ENCODE measurements around the gene NLE1. TPM values are rescaled to one million over a fixed set of nuclear protein-coding genes. Genes with fewer than 3 reads are reported as not detected.
A peak's percentile ranks its signal among the peaks of the same experiment; 100 is the strongest.

Gene NLE1
- total RNA-seq: 10 to 100 TPM; 12.5 to 17.7 TPM

DNA sequence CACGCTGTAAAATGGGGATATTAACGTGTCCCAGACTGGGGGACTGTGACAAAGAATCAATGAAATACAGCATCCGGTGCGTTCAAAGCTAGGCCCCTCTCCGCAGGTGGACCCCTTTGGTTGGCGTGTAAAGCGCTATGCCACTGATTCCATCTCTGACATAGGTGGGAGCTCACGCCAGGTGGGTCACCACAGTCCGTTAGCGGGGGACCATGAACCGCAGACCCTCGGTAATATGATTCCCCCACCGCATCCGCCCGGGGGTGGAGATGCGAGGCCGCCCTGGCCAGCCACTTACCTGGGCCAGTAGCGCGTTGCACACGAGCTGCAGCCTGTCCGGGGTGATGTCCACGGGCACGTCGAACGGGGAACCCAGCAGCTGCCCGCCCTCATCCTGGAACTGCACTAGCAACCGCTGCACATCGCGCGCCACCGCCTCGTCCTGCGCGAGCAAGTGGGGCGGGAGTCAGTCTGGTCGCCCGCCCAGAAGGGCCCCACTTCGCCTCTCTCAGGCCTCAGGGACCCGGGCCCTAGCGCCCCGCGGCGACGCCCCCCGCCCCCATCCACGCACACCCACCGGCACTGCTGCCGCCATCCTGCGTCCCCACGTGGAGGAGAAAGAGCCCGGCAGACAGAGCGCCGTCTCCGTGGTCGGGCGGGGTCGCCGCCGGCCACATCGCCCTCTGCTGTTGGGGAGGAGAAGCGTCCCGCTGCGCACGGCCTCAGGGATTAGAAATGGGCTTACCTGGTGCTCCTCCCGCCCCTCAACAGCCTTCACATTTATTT lies at the start of gene NLE1:
NLE1 (minus strand) TSS at position 623 of the 786 bp plus-strand sequence; CDS start at position 595, 28 bp downstream.
- intact Hi-C loops (cut with DNase I): no loop called here

DNA sequence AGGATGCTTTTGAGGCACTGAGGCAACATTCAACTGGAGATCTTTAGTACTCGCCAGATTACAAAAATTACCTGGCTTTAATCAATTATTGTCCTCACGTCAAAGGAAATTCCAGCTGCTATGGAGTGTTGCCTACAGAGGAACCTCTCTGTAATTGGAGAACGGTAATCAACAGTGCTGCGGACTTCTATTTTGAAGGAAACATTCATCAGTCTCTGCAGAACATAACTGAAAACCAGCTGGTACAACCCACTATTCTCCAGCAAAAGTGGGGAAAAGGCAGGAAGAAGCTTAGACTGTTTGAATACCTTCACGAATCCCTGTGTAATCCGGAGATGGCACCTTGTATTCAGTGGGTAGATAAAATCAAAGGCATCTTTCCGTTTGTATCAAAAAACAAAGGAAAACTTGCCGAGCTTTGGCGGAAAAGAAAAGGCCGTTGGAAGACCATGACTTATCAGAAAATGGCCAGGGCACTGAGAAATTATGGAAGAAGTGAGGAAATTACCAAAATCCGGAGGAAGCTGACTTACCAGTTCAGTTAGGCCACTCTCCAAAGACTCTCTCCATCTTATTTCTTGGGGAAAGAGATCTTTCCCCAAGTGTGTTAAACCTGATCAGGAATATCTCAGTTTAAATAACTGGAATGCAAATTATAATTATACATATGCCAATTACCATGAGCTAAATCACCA lies 49.0 kb upstream of the NLE1 start:
- Histone ChIP-seq H3K4me1 (replicated peaks) (no peaks in the 10 kb centered on the region), H3K36me3 (no peaks in the 10 kb centered on the region), H3K9me3 (no peaks in the 10 kb centered on the region), H3K27ac (no peak overlapping the region), H3K27me3 (replicated peaks; ENCODE audit: insufficient read depth) (no peaks in the 10 kb centered on the region), H3K4me3 (no peak overlapping the region)
- intact Hi-C loops (cut with DNase I): no loop called here
- DNase-seq (ENCODE audit: low spot score): no peak
- 64% methylated on average over 11 of the region's 11 CpGs for WGBS
- no peak for TF ChIP-seq CTCF (IDR thresholded peaks at IDR 0.05)
- TF ChIP-seq POLR2AphosphoS5 (IDR thresholded peaks at IDR 0.05): no peak
- TF ChIP-seq POLR2A (IDR thresholded peaks at IDR 0.05): no peak

More for the DNA sequence above, at the start of gene NLE1:
- no peak within 1 kb of the TSS for H3K27ac ChIP-seq
- H3K9me3 ChIP-seq: no peaks in the 10 kb centered on the region
- WGBS: under 1% methylated on average over 47 of the region's 65 CpGs
- H3K4me1 ChIP-seq (replicated peaks): no peaks in the 10 kb centered on the region
- peaks cover 0 to 11% of the 10 kb centered on the region in 2 donors for H3K36me3 ChIP-seq
- DNase-seq (ENCODE audit: low spot score): peak; percentile 59
- peak within 1 kb of the TSS; percentile 62 to 87 for H3K4me3 ChIP-seq
- TF ChIP-seq CTCF (IDR thresholded peaks at IDR 0.05) (peak; percentile 87 to 93 (median 88)), POLR2A (IDR thresholded peaks at IDR 0.05) (no peak), POLR2AphosphoS5 (IDR thresholded peaks at IDR 0.05) (peak; percentile 84)
- H3K27me3 ChIP-seq (replicated peaks; ENCODE audit: insufficient read depth): no peaks in the 10 kb centered on the region

DNA sequence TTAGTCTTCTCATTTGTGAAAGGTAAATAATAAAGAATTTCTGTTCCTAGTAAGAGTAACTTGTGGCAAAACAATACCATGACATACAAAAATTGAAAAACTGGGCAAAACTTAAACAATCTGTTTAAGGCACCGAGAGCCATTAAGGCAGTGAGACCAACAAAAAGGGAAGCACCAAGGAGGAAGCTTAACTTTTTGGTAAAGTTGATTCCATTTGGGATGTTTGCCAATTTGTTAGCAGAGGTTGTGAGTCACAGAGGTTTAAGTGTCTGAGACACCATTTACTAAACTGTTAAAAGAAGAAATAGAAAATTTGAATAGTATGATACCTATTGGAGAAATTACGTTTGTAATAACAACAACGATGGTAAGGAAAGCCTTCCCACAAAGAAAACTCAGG lies 47.2 kb upstream of the NLE1 start:
- Histone ChIP-seq H3K27ac (no peak overlapping the region), H3K36me3 (no peaks in the 10 kb centered on the region), H3K27me3 (replicated peaks; ENCODE audit: insufficient read depth) (no peaks in the 10 kb centered on the region), H3K4me3 (no peak overlapping the region), H3K9me3 (no peaks in the 10 kb centered on the region), H3K4me1 (replicated peaks) (no peaks in the 10 kb centered on the region)
- WGBS: 82% methylated on average over 3 of the region's 3 CpGs
- DNase-seq (ENCODE audit: low spot score): no peak
- intact Hi-C loops (cut with DNase I): no loop called here
- TF ChIP-seq CTCF (IDR thresholded peaks at IDR 0.05) (no peak), POLR2AphosphoS5 (IDR thresholded peaks at IDR 0.05) (no peak), POLR2A (IDR thresholded peaks at IDR 0.05) (no peak)

- WGBS: 51% methylated on average over 2 of the region's 2 CpGs
- TF ChIP-seq POLR2A (IDR thresholded peaks at IDR 0.05) (no peak), POLR2AphosphoS5 (IDR thresholded peaks at IDR 0.05) (no peak), CTCF (IDR thresholded peaks at IDR 0.05) (no peak)
- Histone ChIP-seq H3K4me3 (no peak overlapping the region), H3K27ac (no peak overlapping the region), H3K9me3 (no peaks in the 10 kb centered on the region), H3K27me3 (replicated peaks; ENCODE audit: insufficient read depth) (no peaks in the 10 kb centered on the region), H3K4me1 (replicated peaks) (no peaks in the 10 kb centered on the region), H3K36me3 (no peaks in the 10 kb centered on the region)
- DNase-seq (ENCODE audit: low spot score): no peak
- intact Hi-C loops (cut with DNase I): no loop called here
These were observed 46.0 kb upstream of the NLE1 start for GRCh38 chr17:35188111-35188510.
